ENCODE data around the gene GDF15. TPM values are rescaled to one million over a fixed set of nuclear protein-coding genes. Genes with fewer than 3 reads are reported as not detected.

The GDF15 gene
- polyA plus RNA-seq, 1 of the 3 experiments (the other 2 are of a cell fraction), result 129 TPM

GRCh38 chr19:18373892-18374629 is 11.9 kb upstream of the GDF15 start (continued):
- TF ChIP-seq IRF3 (IDR thresholded peaks at IDR 0.05; ENCODE audit: low read depth, low read length) (no peak), SMC3 (IDR thresholded peaks at IDR 0.05; ENCODE audit: low read depth, low read length) (no peak), RFX5 (IDR thresholded peaks at IDR 0.05; ENCODE audit: low read length) (no peak), FOXJ3 (CRISPR knock-in tag; IDR thresholded peaks at IDR 0.05) (no peak), REST (IDR thresholded peaks at IDR 0.05; ENCODE audit: low read depth, low read length) (peak; percentile 51; the same call in 1 of the 2 replicates), GABPA (IDR thresholded peaks at IDR 0.05; ENCODE audit: low read depth) (peak; percentile 83)

GRCh38 chr19:18377026-18377425 is 8.9 kb upstream of the GDF15 start:
- no peaks in the 10 kb centered on the region for H4K20me1 ChIP-seq (ENCODE audit: insufficient read depth)
- TF ChIP-seq USF1 (IDR thresholded peaks at IDR 0.05; ENCODE audit: borderline replicate concordance, low read depth) (no peak), REST (IDR thresholded peaks at IDR 0.05; ENCODE audit: low read depth, low read length) (no peak), ZBTB33 (IDR thresholded peaks at IDR 0.05; ENCODE audit: borderline replicate concordance, low read depth) (no peak), NRF1 (IDR thresholded peaks at IDR 0.05; ENCODE audit: low read depth, low read length) (no peak), SIN3A (IDR thresholded peaks at IDR 0.05; ENCODE audit: borderline replicate concordance, low read depth, low read length) (no peak), TEAD4 (IDR thresholded peaks at IDR 0.05; ENCODE audit: borderline replicate concordance, insufficient read depth) (no peak), TAF1 (IDR thresholded peaks at IDR 0.05; ENCODE audit: borderline replicate concordance, low read depth, low read length) (no peak), JUND (IDR thresholded peaks at IDR 0.05) (no peak)
- H3K9me2 ChIP-seq, result no peaks in the 10 kb centered on the region
- H3K4me1 ChIP-seq (ENCODE audit: control insufficient read depth in 1 of 2, insufficient read depth in 2 of 2, low read depth in 1 of 2, low read length in 1 of 2), result peaks cover 11 to 22% of the 10 kb centered on the region in 2 experiments; a peak in 3 of 4 replicates
- H3K9ac ChIP-seq, result no peak overlapping the region
- ChIA-PET CTCF (interaction anchor here (0.6 to 1.6 kb wide), 2 partner anchors 12 to 107 kb away, joined by 3 to 7 read pairs; no protein-coding TSS in a partner anchor), POLR2A (no interaction called here)
- no peaks in the 10 kb centered on the region for H3K27me3 ChIP-seq (ENCODE audit: insufficient read depth)
- H3K79me2 ChIP-seq (ENCODE audit: insufficient read depth), result no peaks in the 10 kb centered on the region
- DNase-seq, result no peak
- H3K4me2 ChIP-seq, result no peak overlapping the region
- H3K4me3 ChIP-seq (ENCODE audit: low read depth in 2 of 2, low read length in 1 of 2), result no peak overlapping the region
- no peaks in the 10 kb centered on the region for H3K36me3 ChIP-seq (replicated peaks in 1 of 2; ENCODE audit: control insufficient read depth in 1 of 2, insufficient read depth in 2 of 2, low read length in 1 of 2)
- peaks cover 40% of the 10 kb centered on the region for H3F3A ChIP-seq (replicated peaks; ENCODE audit: insufficient read depth)
- no peak overlapping the region for H2AFZ ChIP-seq (ENCODE audit: low read depth)
- H3K9me3 ChIP-seq, result no peaks in the 10 kb centered on the region
- WGBS (ENCODE audit: low lambda C conversion rate), result 76% methylated on average over 6 of the region's 6 CpGs
- H3K27ac ChIP-seq (ENCODE audit: low read depth in 2 of 2, low read length in 1 of 2), result no peak overlapping the region; a peak in 2 of 4 replicates
